Vagina (tissue), 2 donors: Measurements from ENCODE around the gene UST.

Experiments
- CTCF ChIP-seq, 3 experiments: fragments of 450-650 bp in 2 of 3; fragments of 200-600 bp in 1 of 3; sonication (generic) in 1 of 3; IDR thresholded peaks; one replicate each; pipeline ENCODE4 v1.5.1; 2017 to 2019; ENCODE audit warnings: antibody characterized with exemption in 3 of 3, mild to moderate bottlenecking in 2 of 3, moderate library complexity in 2 of 3
- POLR2A ChIP-seq, 2 donors: fragments of 450-650 bp; IDR thresholded peaks; one replicate each; pipeline ENCODE4 v1.6.1; 2017; ENCODE audit warnings: antibody characterized with exemption in 2 of 2, mild to moderate bottlenecking in 2 of 2, moderate library complexity in 2 of 2

DNA sequence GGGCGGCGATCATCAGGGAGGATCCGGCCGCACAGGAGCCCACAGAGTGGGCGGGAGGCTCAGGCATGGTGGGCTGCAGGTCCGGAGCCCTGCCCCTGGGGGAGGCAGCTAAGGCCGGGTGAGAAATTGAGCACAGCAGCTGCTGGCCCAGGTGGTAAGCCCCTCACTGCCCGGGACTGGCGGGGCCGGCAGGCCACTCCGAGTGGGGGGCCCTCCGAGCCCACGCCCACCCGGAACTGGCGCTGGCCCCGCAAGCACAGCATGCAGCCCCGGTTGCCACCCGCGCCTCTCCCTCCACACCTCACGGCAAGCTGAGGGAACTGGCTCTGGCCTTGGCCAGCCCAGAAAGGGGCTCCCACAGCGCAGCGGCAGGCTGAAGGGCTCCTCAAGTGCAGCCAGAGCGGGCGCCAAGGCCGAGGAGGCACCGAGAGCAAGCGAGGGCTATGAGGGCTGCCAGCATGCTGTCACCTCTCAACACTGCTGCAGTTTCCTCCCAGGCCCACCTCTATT is 48.1 kb upstream of the UST start:
- TF ChIP-seq CTCF (IDR thresholded peaks at IDR 0.05) (no peak), POLR2A (IDR thresholded peaks at IDR 0.05) (no peak)
